ENCODE data around the gene POMZP3. TPM values are rescaled to one million over a fixed set of nuclear protein-coding genes. Genes with fewer than 3 reads are reported as not detected.
"Not testable (repeated sequence)": the region's sequence is repeated elsewhere in the genome, so short reads cannot be mapped to it uniquely, and the experiment has no call there.

POMZP3 gene
- total and polyA plus RNA-seq, 10 donors, result 3.5 to 14.9 (median 10.4) TPM

GRCh38 chr7:76560157-76560556, 66.9 kb downstream of the POMZP3 start:
- H3K4me3 ChIP-seq; intact Hi-C loops (cut with DNase I; ENCODE audit: low total_unique reads); H3K36me3 ChIP-seq; H3K27ac ChIP-seq; H3K27me3 ChIP-seq (replicated peaks in 1 of 7); DNase-seq; H3K9me3 ChIP-seq: not testable (repeated sequence)
- WGBS, 5 donors, result 74 to 89% (median 84%) methylated on average over 3 to 4 of the region's 4 CpGs
- H3K4me1 ChIP-seq, result peaks cover 0 to 12% (median 0%) of the 10 kb centered on the region in 6 donors

Other genes with a start within 250 kb of the POMZP3 start
- 1 to 10 TPM in 2 of 7 donors, under 1 TPM in 5; 0.11 to 1.5 (median 0.43) TPM for gene SSC4D, start 217.6 kb downstream of the POMZP3 start, total RNA-seq
- gene SSC4D, start 217.6 kb downstream of the POMZP3 start, polyA plus RNA-seq, result 1 to 10 TPM in 2 of 3 donors, under 1 TPM in 1; 0.68 to 1.2 (median 1.1) TPM
- gene ZP3, start 202.3 kb downstream of the POMZP3 start, total RNA-seq, result 1 to 10 TPM; 1.3 to 7.5 (median 2.5) TPM
- gene ZP3, start 202.3 kb downstream of the POMZP3 start, polyA plus RNA-seq, result 1 to 10 TPM; 3.3 to 5.0 (median 4.3) TPM
- gene DTX2, start 165.6 kb downstream of the POMZP3 start, total RNA-seq, result 10 to 100 TPM; 38.6 to 60.6 (median 44.5) TPM
- gene DTX2, start 165.6 kb downstream of the POMZP3 start, polyA plus RNA-seq, result 10 to 100 TPM; 17.9 to 50.9 (median 36.2) TPM
- gene UPK3B, start 116.7 kb downstream of the POMZP3 start, total RNA-seq, result 1 to 10 TPM; 1.9 to 4.4 (median 3.0) TPM
- gene UPK3B, start 116.7 kb downstream of the POMZP3 start, polyA plus RNA-seq, result 1 to 10 TPM in 2 of 3 donors, under 1 TPM in 1; 0.21 to 1.9 (median 1.2) TPM
- gene SPDYE16, start 84.0 kb downstream of the POMZP3 start, total RNA-seq, result under 1 TPM in 4 of 7 donors, not detected in 3; 0.64 to 0.82 (median 0.75) TPM
- gene SPDYE16, start 84.0 kb downstream of the POMZP3 start, polyA plus RNA-seq, result under 1 TPM in 2 of 3 donors, not detected in 1; 0.06 to 0.13 TPM